Cerebellar nuclear complex (tissue), 1 donor: ENCODE measurements around the gene IL19.

Experiments
- DNase-seq, 2 experiments: peaks; one replicate each; lab custom pipeline; 2025; lab: John Stamatoyannopoulos, UW

The IL19 gene

GRCh38 chr1:206800411-206800810, 29.8 kb downstream of the IL19 start:
- no peak for DNase-seq

GRCh38 chr1:206800891-206801290, 30.3 kb downstream of the IL19 start:
- no peak for DNase-seq

- no peak for DNase-seq
Measured at GRCh38 chr1:206801467-206801866, 30.9 kb downstream of the IL19 start.

- no peak for DNase-seq
Measured at GRCh38 chr1:206802401-206802800, 31.8 kb downstream of the IL19 start.

- DNase-seq: no peak
Measured at GRCh38 chr1:206803221-206803730, 32.7 kb downstream of the IL19 start.

GRCh38 chr1:206804156-206804737, 33.7 kb downstream of the IL19 start:
- no peak for DNase-seq

GRCh38 chr1:206805357-206805756, 34.8 kb downstream of the IL19 start:
- no peak for DNase-seq

GRCh38 chr1:206808615-206809014, 38.0 kb downstream of the IL19 start:
- DNase-seq: no peak

GRCh38 chr1:206809504-206810084, 39.0 kb downstream of the IL19 start:
- no peak for DNase-seq

GRCh38 chr1:206812471-206812870, 41.9 kb downstream of the IL19 start:
- DNase-seq: no peak

GRCh38 chr1:206814716-206815341, 44.3 kb downstream of the IL19 start:
- no peak for DNase-seq

- DNase-seq: no peak
Measured at GRCh38 chr1:206816390-206817287, 46.1 kb downstream of the IL19 start.

GRCh38 chr1:206821493-206821892, 50.9 kb downstream of the IL19 start:
- DNase-seq: no peak

- no peak for DNase-seq
Measured at GRCh38 chr1:206823727-206824126, 53.2 kb downstream of the IL19 start.

- no peak for DNase-seq
Measured at GRCh38 chr1:206824331-206824730, 53.8 kb downstream of the IL19 start.

- no peak for DNase-seq
Measured at GRCh38 chr1:206826394-206826793, 55.8 kb downstream of the IL19 start.

GRCh38 chr1:206828061-206828460, 57.5 kb downstream of the IL19 start:
- no peak for DNase-seq

GRCh38 chr1:206828765-206829164, 58.2 kb downstream of the IL19 start:
- no peak for DNase-seq

- DNase-seq: no peak
Measured at GRCh38 chr1:206829282-206829681, 58.7 kb downstream of the IL19 start.

- DNase-seq: no peak
Measured at GRCh38 chr1:206829875-206830274, 59.3 kb downstream of the IL19 start.

- no peak for DNase-seq
Measured at GRCh38 chr1:206831650-206832049, 61.1 kb downstream of the IL19 start.

- no peak for DNase-seq
Measured at GRCh38 chr1:206832352-206832880, 61.8 kb downstream of the IL19 start.
